Fibroblast of skin of right quadriceps (primary cell): ENCODE results near the gene ADAMTS18.

Experiments used
- DNase-seq: peaks from one replicate; pipeline ENCODE4 v3.0.0-alpha.2; 2013

The ADAMTS18 gene

DNA sequence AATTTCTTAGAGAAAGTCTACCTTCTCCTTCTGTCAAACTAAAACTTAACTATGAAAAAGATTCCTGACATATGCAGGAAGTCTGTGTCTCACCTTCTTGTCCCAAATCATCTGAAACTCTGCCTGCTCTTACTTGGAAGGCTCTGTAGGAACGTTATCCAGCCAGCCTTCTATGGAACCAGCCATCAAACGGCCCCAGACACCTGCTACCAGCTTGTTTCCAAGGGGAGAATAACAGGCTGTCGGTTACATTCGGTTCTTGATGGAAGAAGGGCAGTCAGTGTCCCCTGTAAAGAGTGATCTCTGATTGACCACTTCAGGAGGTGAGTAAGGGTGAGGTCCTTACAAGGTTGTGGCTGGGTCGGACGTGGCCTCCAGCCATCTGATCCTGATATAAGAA, 1.7 kb downstream of the ADAMTS18 start:
- no peak for DNase-seq

DNA sequence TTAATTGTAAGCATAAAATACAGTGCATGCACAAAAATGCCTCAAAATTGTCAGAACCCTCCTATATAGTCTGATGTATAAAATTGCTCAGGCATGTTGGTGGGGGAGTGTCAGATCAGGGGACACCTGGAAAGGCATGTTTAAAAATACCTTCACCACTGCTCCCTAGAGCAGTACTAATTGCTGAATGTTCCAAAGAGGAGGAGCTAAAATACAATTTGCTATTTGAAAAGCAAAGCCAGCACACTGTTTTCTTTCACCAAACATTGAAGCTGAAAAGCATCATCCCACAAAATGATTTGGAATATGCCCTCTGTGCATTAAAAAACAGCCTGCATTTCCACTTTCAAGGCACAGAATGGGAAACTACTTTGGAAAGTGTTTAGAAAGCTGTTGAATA, 2.6 kb downstream of the ADAMTS18 start:
- no peak for DNase-seq

DNA sequence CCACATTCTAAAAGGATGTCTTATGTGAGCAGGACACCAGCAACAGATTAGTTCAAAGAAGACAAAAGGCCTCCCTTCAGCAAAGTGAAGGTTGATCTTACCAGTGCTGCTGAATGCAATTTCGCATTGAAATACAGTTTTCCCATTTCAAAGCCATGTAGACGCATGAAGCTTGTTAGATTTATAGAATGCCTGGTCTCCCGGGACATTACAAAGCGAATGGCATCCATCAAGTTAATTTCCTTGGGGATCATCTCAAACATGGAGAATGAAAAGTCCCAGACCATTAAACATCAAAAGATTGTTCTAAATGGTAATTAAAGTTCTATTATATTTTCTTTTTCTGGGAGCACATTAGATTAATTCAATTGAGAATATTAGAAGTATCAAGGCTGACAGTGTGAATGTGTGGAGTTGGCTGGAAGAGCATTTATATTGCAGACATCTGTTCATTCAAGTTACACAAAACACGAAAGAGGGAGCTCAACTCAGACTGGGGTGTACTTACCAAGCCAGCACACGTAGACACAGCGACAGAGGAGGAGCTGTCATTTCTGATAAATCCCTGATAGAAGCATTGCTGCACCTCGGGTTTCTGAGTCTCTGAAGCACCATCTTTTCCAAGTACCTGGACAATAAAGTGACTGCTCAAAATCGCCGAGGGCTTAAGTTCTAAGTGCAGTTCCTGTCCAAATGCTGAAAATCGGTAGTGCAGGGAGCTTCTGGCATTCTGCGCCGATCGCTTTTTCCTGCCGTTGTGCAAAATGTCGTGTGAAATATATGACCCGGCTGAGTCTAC, 3.8 kb downstream of the ADAMTS18 start:
- no peak for DNase-seq

DNA sequence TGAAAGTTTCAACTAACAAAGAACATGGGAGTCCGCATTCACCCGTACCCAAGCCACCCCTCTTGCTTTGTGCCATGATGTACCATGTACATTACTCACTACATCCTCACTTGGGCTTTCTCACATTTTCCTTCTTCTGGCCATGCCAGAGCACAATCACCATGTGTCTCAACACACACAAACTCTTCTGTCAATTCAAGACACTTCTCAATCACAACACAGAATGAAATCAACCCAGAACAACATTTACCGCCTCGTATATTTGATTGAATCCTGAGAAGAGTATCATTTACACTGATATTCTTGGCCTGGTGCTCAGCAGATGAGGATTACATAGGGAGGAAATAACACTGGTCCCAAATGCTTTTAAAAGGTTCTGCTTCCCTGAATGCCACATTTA, 4.5 kb downstream of the ADAMTS18 start:
- DNase-seq: no peak

DNA sequence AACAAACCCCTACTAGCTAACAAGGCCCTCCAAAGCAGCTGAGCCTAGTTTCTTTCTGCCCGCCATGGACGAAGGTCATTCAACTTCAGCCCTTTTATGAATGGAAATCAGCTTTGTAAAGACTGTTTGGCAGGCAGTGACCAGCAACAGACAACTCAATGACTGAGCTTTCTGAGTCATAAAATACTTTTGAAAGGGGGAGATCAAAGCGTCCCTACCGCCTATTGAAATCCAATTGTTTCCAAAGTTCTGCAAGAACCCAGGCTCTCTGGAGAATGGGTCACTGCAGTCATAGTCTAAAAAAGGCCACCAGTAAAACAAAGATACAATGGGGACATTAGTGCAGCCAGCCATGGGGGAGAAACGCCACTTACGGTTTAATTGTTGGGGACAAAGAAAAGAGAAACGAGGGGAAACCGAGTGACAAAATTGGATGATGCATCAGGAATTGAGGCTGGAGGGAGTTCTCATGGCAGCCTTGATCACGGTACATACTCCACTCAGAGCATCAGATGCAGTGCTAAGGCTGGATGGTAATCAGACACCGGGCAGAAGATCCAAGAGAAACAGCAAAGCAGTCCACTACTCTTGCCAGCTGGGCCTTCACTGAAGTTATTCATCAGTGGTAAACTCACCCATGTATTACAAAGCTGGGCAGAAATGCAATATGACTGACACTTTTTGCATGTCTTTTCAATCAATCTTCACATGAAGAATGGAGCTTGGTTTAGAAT, 9.8 kb downstream of the ADAMTS18 start:
- DNase-seq: no peak

DNA sequence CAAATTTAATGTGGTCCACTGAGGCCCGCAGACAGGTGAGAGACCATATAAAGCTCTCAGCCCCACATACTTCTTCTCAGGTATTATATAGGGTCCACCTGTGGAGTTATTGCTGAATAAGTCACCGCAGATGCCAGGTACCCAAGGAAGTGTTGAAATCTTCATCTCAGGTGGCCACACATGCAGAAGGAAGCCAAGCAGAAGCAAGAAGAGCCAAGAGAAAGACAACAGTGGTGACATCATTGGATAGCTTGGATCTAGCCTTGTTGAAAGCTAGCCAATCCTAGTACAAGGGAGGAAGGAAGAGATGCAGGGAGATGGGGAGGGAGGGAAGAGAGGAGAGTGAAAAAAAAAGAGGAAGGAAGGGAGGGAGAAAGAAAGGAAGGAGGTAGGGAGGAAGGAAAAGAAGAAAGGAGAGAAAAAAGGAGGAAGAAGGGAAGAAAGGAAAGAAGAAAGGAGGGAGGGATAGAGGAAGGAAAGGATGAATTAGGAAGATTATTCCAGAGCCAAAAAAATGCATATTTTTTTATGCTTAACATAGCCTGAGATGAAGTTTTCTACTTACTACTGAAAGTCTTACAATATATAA, 12.5 kb downstream of the ADAMTS18 start:
- no peak for DNase-seq

DNA sequence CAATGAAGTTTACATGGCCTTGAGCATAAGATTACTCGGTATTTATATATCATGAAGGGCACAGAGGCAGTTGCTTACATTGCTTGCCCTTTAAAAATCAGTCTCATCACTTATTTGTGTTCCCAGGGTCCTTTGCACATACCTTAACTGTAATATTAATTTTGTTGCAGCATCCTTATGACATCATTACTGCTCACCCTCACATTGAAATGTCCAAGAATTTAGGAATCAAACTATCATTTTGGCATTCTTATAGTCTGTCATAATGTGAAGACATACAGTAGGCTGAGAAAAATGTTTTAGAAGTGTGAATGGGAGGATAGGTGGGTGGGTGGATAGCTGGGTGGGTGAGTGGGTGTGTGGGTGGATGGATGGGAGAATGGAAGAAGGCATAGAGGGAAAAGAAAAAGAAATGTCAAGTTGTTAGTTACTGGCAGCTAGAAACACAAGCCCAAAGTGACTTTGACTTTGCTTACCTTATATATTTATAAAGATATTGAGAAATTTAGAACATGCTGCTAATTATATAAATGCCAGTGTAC, 17.8 kb downstream of the ADAMTS18 start:
- no peak for DNase-seq

DNA sequence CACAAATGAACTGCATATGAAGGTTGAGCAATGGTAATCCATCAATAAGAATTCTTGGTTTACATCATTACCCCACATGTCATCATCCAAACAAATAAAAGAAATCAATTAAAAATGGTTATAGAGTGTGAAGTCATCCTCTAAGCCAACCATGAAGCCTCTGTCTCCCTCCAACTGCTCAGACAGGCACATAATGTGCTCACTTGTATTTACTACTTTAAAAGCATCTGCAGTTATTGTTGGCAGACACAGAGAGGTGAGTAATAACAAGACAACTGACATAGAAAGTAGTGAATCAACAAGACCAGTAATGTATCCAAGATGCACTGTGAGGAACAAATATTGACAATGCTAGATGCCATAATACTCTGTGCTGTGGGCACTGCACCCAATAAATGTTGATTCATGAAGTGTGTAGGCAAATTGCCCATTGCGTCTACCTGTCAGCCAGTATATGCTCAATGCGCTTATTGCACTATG, 20.0 kb downstream of the ADAMTS18 start:
- DNase-seq: no peak

DNA sequence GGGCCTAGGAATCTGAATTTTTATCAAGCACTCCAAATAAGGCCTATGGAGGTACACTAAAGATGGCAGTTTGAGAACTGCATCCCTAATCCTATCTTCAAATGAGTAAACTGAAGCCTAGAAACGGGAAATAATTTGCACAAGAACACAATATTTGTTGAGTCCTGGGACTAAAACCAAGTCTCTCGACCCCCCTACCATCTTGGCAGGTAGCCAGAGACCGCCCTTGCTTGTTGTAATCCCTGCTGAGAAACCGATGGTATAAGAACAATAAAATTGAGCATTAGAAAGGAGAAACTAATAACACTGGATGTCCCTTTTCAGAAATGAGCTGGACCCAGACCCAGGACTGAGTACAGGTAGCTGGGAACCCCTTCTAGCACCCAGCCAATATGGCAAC, 24.4 kb downstream of the ADAMTS18 start:
- DNase-seq: no peak

DNA sequence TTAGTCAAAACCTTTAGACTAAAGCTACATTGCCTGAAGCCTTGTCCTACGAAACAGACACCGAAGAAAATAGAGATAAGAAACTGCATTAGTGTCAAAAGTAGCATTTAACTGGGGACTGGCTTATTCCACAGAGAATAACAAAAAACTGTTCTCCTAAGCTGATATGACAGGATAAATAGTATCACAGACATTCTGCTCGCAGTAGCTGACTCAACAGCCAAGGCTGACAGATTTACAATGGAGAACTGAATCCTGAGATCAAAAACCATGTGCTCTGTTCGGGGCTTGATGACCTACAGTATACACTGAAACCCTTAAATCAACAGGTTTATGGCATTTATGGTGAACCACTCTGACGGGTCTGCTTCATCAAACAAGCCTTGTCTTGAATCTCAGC, 25.5 kb downstream of the ADAMTS18 start:
- no peak for DNase-seq

DNA sequence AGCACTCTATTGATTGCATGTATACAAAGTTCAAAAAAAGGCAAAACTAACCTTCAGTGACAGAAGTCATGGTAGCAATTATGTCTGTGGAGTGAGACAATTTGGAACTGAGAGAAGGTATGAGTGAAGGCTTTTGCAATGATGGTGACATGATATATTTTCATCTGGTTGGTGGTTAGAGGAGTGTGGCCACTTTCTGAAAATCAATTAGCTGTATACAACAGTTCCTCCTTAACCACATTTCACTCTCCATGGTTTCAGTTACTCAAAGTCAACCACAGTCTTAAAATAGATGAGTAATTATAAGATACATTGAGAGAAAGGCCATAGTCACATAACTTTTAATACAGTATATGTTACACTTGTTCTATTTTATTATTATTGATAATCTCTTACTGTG, 26.2 kb downstream of the ADAMTS18 start:
- no peak for DNase-seq

DNA sequence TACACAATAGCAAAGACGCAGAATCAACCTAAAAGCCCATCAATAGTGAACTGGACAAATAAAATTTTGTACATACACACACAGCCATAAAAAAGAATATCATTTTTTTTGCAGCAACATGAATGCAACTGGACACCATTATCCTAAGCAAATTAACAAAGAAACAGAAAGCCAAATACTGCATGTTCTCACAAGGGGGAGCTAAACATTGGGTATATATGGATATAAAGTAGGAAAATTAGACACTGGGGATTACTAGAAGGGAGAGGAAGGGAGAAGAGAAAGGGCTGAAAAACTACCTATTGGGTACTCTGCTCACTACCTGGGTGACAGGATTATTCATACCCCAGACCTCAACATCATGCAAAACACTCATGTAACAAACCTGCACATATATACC, 28.2 kb downstream of the ADAMTS18 start:
- no peak for DNase-seq

DNA sequence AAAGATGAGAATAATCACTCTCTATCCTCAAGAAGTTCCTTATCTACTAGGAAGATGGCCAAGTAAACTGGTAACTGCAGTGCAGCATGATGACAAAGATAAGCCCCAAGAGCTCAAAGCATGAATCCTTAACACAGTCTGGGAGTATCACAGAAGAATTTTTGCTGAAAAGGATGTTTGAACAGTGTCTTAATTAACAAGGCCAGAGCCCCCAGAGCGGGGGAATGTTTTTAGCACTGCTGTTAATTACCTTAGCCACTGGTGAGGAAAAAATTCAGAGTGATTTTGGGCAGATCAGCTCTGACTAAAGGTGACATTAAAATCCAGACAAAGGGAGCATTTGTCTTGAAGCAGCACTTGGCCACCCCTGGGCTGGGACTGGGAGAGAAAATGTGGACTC, 30.1 kb downstream of the ADAMTS18 start:
- no peak for DNase-seq

DNA sequence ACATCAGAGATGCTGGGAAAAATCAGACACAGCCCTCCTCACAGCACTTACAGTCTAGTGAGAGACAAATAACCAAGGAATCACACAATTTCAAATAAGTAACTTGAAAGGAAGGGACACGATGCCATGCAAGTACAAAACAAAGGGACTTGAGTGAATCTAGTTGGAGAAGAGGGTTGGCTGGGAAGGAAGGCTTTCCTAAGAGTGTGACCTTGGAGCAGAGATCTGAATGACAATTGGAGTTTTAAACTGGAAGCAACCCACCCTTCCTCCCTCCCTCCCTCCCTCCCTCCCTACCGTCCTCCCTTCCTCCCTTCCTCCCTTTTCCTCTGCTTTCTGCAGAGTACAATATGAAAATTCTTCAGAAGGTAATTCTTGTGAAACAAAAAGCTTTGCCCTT, 31.1 kb downstream of the ADAMTS18 start:
- DNase-seq: no peak

DNA sequence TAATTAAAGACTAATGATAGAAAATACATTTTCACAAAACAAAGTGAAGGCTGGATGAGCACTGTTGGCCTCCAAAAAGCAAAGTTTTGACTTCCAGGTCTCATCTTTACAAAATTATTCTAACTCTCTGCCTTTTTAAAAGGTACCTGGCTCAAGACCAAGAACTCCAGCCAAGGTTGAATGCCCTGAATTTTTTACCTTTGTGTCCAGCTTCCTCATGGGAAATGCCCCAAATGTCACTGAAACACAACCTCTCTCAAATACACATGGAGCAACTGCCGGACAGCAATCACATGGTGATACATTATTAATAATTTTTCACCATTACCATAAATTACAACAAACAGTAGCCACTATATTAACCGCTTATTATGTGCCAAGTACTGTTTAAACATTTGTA, 32.2 kb downstream of the ADAMTS18 start:
- no peak for DNase-seq

DNA sequence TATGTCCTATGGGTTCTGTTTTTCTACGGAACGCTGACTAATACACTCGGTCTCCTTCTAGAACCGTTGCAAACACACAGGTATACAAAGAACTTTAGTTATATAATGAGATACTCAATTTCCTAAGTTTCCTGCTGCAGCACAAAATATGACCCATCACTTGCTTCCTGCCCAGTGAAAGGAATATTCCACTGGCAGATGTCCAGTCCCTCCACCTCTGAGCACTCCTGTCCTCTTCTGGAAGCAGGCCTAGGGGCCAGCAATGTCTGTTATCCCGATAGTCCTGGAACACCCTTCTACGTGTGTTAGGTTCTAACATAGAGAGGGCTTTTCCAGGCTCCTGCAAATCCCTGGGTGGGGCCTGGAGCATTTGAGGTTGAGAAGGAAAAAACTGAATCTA, 32.7 kb downstream of the ADAMTS18 start:
- no peak for DNase-seq

DNA sequence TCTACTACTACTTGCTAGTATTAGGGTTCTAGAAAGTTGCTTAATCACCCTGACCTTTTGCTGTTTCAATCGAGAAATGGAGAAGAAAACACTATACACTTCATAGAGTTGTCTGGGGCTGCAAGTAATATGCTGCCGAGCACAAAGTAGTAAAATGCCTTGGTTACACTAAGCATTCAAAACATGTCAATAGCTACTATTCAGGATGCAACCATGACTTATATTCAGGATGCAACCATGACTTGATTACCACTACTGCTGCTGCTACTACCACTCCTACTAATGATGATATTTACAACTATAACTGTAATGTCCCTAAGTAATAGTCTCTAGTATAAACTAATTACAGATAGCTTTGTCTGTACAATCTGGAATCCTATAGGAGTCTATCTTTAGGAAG, 35.3 kb downstream of the ADAMTS18 start:
- no peak for DNase-seq

DNA sequence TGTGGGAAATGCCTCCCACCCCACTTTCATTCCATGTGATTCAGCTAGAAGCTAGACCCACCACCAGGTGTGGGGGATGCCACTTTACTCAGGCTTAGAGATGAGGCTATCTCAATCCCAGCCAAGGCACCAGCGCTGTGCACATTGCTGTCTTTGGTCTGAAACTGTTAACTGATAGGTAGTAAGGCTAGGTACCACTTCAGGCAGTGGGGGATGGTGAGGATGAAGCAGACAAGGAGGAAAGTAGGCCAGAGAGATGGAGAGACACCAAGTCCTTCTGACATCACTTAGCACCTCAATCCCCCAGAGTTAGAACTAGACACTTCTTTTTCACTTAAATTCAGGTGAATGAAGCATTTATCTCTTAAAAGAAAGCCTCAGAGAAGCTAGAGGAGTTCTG, 35.8 kb downstream of the ADAMTS18 start:
- no peak for DNase-seq

DNA sequence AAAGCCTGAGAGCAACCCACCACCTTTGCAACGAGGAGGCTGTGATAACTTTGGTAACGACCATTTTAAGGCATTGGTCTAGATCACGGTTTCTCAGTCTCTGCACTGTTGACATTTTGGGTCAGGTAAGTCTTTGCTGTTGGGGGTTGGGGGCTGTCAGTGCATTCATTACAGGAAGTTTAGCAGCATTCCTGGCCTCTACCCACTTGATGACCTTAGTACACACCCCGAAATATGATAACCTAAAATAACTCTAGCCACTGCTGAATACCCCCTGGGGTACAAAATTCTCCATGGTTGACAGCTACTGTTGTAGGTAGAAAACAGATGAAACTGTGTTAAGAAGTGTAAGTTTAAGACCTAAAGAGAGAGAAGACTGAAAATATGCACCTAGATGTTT, 36.3 kb downstream of the ADAMTS18 start:
- DNase-seq: no peak

DNA sequence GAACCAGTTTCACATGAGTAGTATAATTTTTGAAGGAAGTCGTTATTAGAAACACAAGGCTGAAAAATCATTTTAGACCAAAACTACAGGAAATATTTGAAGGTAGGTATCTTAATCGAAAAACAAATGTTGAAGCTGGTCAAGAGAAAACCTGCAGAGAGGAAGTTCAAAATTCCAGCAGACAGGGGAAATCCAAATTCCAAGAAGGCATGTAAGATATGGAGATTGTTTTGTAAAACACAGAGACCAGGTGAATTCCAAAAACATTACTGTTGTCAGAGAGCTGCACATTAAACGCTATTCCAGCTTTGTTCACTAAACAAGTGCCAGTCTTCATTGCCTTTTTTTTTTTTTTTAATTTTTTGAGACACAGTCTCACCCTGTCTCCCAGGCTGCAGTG, 38.4 kb downstream of the ADAMTS18 start:
- DNase-seq: no peak

DNA sequence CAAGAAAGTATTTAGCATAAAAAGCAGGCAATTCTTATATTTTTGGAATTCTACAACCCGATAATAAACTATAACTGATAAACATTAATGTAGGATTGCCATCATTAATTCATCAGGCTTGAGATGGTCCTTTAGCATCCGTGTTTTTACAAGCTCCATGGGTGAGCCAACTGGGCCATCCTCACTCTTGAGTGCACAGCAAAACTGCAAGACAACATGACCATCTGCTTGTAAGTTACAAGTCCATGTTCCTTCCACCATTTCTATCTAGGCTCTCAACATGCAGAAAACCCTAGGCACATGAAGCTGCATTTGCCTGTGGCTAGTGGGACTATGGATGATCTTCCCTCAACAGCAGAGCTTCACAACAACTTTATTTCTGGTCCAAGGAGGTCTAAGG, 40.1 kb downstream of the ADAMTS18 start:
- no peak for DNase-seq

DNA sequence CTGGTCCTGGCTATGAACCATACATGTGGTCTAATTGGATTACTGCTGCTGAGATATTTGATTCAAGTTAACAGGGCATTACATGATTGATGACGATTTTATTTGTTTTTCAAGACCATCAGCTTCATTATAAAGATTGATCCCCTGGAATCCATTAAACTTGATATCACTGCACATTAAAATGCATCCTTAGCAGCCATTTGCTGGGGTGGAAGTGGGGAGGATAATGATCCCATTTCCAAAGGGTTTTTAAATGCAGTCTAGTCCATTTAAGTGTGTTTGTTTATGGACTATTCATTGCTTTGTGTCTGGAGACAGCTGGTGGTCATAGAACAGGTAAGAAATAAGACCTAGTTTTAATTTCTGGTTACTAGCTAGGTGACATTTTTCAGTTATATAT, 40.9 kb downstream of the ADAMTS18 start:
- no peak for DNase-seq

DNA sequence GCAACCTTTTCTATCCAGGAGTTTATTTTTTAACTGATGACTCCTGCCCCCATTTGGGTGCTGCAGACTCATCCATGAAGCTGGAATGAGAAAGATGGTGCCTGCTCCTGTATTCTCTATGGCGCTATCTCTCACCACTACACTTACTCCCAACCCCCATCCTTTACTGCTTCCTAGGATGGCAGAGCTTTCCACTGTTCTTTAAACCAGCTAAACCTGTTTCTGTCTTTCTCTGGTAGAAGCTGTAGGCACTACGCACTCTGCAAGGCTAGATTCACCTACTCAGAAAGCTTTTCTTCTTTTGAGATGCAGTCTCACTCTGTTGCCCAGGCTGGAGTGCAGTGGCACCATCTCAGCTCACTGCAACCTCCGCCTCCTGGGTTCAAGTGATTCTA, 47.0 kb downstream of the ADAMTS18 start:
- DNase-seq: no peak
